Measurements from ENCODE around the gene SLC35G3. TPM values are rescaled to one million over a fixed set of nuclear protein-coding genes. Genes with fewer than 3 reads are reported as not detected.
A peak's percentile ranks its signal among the peaks of the same experiment; 100 is the strongest.

Gene SLC35G3
- total and polyA plus RNA-seq, 10 of the 15 experiments (the other 5 are each of a cell fraction or from before 2014, with no cell fraction given), result not detected

DNA sequence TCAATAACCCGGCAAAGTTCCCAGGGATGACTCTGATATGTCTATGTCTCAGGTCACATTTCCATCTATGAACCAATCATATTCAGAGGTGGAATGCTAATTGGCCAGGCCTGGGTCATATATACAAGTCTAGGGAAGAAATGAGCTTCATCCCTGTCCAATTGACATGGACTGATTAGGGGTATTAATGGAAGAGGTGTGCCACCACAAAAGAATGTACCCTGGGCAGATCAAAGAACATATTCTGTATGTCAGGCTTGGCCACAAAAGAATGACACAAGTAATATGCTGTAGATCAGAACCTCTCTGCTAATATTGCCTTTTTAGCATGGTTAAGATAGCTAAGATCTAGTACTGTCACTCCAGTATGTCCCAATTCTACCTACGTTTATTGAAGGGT, 6.7 kb downstream of the SLC35G3 start:
- no peaks in the 10 kb centered on the region for H3K79me2 ChIP-seq (ENCODE audit: control insufficient read depth, insufficient read depth, low read length)
- no peak overlapping the region for H3K9ac ChIP-seq (ENCODE audit: control insufficient read depth, insufficient read depth, low read length)
- ChIA-PET RAD21 (ENCODE audit: unreplicated experiment) (no interaction called here), POLR2A (no interaction called here), CTCF (no interaction called here), SMC1A (ENCODE audit: uncharacterized antibody, unreplicated experiment) (interaction anchor here (1.1 kb wide), 1 partner anchor 18 kb away, joined by 3 read pairs; no protein-coding TSS in a partner anchor)
- TF ChIP-seq LARP7 (IDR thresholded peaks at IDR 0.05), result no peak
- no peak for TF ChIP-seq ASH2L (IDR thresholded peaks at IDR 0.05; ENCODE audit: borderline replicate concordance, low read depth)
- no peak for TF ChIP-seq RB1 (IDR thresholded peaks at IDR 0.05; ENCODE audit: borderline replicate concordance)
- no peak for TF ChIP-seq GABPA (IDR thresholded peaks at IDR 0.05; ENCODE audit: low read depth)
- H3K4me1 ChIP-seq (ENCODE audit: control insufficient read depth, insufficient read depth, low read length), result no peaks in the 10 kb centered on the region
- H3K4me3 ChIP-seq, result no peak overlapping the region
- ATAC-seq (no peak), FAIRE-seq (no peak), DNase-seq (ENCODE audit: low read depth, low spot score) (no peak)
- H3K9me3 ChIP-seq (replicated peaks; ENCODE audit: control insufficient read depth, insufficient read depth, low read length), result no peaks in the 10 kb centered on the region
- in situ Hi-C loops (cut with MboI), result no loop called here
- H3K4me2 ChIP-seq (ENCODE audit: control insufficient read depth, insufficient read depth), result no peak overlapping the region
- H4K20me1 ChIP-seq (ENCODE audit: control insufficient read depth, insufficient read depth), result no peaks in the 10 kb centered on the region
- WGBS (ENCODE audit: insufficient coverage, insufficient replicate concordance, low lambda C conversion rate, missing lambda C conversion rate), result 55% methylated on average over 2 of the region's 2 CpGs
- H3K27me3 ChIP-seq (replicated peaks in 1 of 2; ENCODE audit: control insufficient read depth in 2 of 2, insufficient read depth in 2 of 2, low read length in 1 of 2), result no peaks in the 10 kb centered on the region; a peak in 1 of 4 replicates
- no TSS peak for BruUV-seq (replicated peaks)
- no peak overlapping the region for H2AFZ ChIP-seq (ENCODE audit: control insufficient read depth, low read depth, low read length)
- no peak overlapping the region for H3K27ac ChIP-seq (ENCODE audit: control insufficient read depth, insufficient read depth)
- no peaks in the 10 kb centered on the region for H3K36me3 ChIP-seq (ENCODE audit: control insufficient read depth in 2 of 2, insufficient read depth in 2 of 2, low read length in 1 of 2)
- intact Hi-C loops (cut with micrococcal nuclease; ENCODE audit: unreplicated experiment), result no loop called here

DNA sequence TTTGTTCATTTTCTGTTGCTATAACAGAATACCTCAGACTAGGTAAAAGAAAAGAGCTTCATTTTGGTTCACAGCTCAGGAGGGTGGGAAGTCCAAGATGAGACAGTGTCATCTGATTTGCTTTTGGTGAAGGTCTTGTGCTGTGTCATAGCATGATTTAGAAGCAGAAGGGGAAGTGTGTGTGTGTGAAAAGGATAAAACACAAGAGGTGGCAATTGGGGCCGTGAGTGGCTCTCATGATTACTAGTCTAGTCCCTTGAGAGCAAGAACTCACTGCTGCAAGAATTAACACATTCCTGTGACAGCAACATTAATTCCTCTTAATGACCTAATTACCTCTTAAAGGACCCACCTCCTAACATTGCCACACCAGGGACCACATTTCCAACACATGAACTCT, 8.3 kb downstream of the SLC35G3 start:
- DNase-seq (ENCODE audit: low read depth, low spot score) (peak; percentile 25), FAIRE-seq (no peak), ATAC-seq (peak; percentile 87)
- Histone ChIP-seq H3K79me2 (ENCODE audit: control insufficient read depth, insufficient read depth, low read length) (no peaks in the 10 kb centered on the region), H4K20me1 (ENCODE audit: control insufficient read depth, insufficient read depth) (no peaks in the 10 kb centered on the region), H3K4me1 (ENCODE audit: control insufficient read depth, insufficient read depth, low read length) (no peaks in the 10 kb centered on the region), H3K4me3 (no peak overlapping the region), H3K9ac (ENCODE audit: control insufficient read depth, insufficient read depth, low read length) (no peak overlapping the region), H3K9me3 (replicated peaks; ENCODE audit: control insufficient read depth, insufficient read depth, low read length) (no peaks in the 10 kb centered on the region), H2AFZ (ENCODE audit: control insufficient read depth, low read depth, low read length) (no peak overlapping the region), H3K36me3 (ENCODE audit: control insufficient read depth in 2 of 2, insufficient read depth in 2 of 2, low read length in 1 of 2) (no peaks in the 10 kb centered on the region), H3K27ac (ENCODE audit: control insufficient read depth, insufficient read depth) (no peak overlapping the region), H3K4me2 (ENCODE audit: control insufficient read depth, insufficient read depth) (no peak overlapping the region), H3K27me3 (replicated peaks in 1 of 2; ENCODE audit: control insufficient read depth in 2 of 2, insufficient read depth in 2 of 2, low read length in 1 of 2) (no peaks in the 10 kb centered on the region; a peak in 1 of 4 replicates)
- ChIA-PET POLR2A (no interaction called here), CTCF (interaction anchor here (1.4 kb wide), 1 partner anchor 44 kb away, joined by 3 read pairs; the partner anchor contains the start of gene NLE1), RAD21 (ENCODE audit: unreplicated experiment) (interaction anchor here (0.6 kb wide), 1 partner anchor 10 kb away, joined by 3 read pairs; no protein-coding TSS in a partner anchor), SMC1A (ENCODE audit: uncharacterized antibody, unreplicated experiment) (no interaction called here)
- in situ Hi-C loops (cut with MboI), result no loop called here
- WGBS (ENCODE audit: insufficient coverage, insufficient replicate concordance, low lambda C conversion rate, missing lambda C conversion rate), result 0% methylated on average over 1 of the region's 1 CpG
- no TSS peak for BruUV-seq (replicated peaks)
- intact Hi-C loops (cut with micrococcal nuclease; ENCODE audit: unreplicated experiment), result no loop called here
- TF ChIP-seq, protein P1, sequence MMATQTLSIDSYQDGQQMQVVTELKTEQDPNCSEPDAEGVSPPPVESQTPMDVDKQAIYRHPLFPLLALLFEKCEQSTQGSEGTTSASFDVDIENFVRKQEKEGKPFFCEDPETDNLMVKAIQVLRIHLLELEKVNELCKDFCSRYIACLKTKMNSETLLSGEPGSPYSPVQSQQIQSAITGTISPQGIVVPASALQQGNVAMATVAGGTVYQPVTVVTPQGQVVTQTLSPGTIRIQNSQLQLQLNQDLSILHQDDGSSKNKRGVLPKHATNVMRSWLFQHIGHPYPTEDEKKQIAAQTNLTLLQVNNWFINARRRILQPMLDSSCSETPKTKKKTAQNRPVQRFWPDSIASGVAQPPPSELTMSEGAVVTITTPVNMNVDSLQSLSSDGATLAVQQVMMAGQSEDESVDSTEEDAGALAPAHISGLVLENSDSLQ (IDR thresholded peaks at IDR 0.05), result peak; percentile 46; the same call in 1 of the 2 replicates
- TF ChIP-seq SPI1 (IDR thresholded peaks at IDR 0.05; ENCODE audit: borderline replicate concordance, insufficient read depth, low read depth, low read length), result peak; percentile 79
- 0 out of 2 replicates have a peak, but pooled peaks have one; percentile 65 for TF ChIP-seq NBN (IDR thresholded peaks at IDR 0.05)
- TF ChIP-seq MEF2B (IDR thresholded peaks at IDR 0.05; ENCODE audit: partially characterized antibody, poor library complexity, severe bottlenecking), result peak; percentile 88
- TF ChIP-seq CBFB (IDR thresholded peaks at IDR 0.05; ENCODE audit: low read depth), result no peak
- TF ChIP-seq NR2F1 (conservative IDR thresholded peaks at IDR 0.05), result 0 out of 2 replicates have a peak, but pooled peaks have one; percentile 12
- TF ChIP-seq, protein P2, sequence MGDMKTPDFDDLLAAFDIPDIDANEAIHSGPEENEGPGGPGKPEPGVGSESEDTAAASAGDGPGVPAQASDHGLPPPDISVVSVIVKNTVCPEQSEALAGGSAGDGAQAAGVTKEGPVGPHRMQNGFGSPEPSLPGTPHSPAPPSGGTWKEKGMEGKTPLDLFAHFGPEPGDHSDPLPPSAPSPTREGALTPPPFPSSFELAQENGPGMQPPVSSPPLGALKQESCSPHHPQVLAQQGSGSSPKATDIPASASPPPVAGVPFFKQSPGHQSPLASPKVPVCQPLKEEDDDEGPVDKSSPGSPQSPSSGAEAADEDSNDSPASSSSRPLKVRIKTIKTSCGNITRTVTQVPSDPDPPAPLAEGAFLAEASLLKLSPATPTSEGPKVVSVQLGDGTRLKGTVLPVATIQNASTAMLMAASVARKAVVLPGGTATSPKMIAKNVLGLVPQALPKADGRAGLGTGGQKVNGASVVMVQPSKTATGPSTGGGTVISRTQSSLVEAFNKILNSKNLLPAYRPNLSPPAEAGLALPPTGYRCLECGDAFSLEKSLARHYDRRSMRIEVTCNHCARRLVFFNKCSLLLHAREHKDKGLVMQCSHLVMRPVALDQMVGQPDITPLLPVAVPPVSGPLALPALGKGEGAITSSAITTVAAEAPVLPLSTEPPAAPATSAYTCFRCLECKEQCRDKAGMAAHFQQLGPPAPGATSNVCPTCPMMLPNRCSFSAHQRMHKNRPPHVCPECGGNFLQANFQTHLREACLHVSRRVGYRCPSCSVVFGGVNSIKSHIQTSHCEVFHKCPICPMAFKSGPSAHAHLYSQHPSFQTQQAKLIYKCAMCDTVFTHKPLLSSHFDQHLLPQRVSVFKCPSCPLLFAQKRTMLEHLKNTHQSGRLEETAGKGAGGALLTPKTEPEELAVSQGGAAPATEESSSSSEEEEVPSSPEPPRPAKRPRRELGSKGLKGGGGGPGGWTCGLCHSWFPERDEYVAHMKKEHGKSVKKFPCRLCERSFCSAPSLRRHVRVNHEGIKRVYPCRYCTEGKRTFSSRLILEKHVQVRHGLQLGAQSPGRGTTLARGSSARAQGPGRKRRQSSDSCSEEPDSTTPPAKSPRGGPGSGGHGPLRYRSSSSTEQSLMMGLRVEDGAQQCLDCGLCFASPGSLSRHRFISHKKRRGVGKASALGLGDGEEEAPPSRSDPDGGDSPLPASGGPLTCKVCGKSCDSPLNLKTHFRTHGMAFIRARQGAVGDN (IDR thresholded peaks at IDR 0.05), result no peak
- TF ChIP-seq MTA2 (IDR thresholded peaks at IDR 0.05; ENCODE audit: low read depth), result peak; percentile 81
- TF ChIP-seq TCF3 (IDR thresholded peaks at IDR 0.05; ENCODE audit: borderline replicate concordance, insufficient read depth, low read depth, low read length), result no peak

Measured in GM12878 (cell line).